NB4 (cell line): Measurements from ENCODE around the gene CHMP3.

Experiments used
- CTCF ChIP-seq: IDR thresholded peaks from one replicate; pipeline ENCODE4 v1.5.1; 2012; ENCODE audit warnings: low read depth, low read length
- MAX ChIP-seq: IDR thresholded peaks from 2 replicates; pipeline ENCODE4 v1.6.1; 2011; ENCODE audit warnings: low read depth, low read length
- MYC ChIP-seq: IDR thresholded peaks from 2 replicates; pipeline ENCODE4 v1.6.1; 2011; ENCODE audit warnings: low read depth, low read length
- POLR2A ChIP-seq: IDR thresholded peaks from 2 replicates; pipeline ENCODE4 v1.6.1; 2011; ENCODE audit warnings: mild to moderate bottlenecking; ENCODE audit not compliant: insufficient read length; ENCODE audit errors: extremely low read depth

- TF ChIP-seq CTCF (no peak), POLR2A (no peak), MYC (no peak), MAX (no peak)
These were observed 109.4 kb downstream of the CHMP3 start for GRCh38 chr2:86453836-86454235.
